T-helper 2 cell treated with Interferon-gamma antibody and Interleukin-4, amounts not matched to agents 5 μg/mL and 100 μg/mL, for 36 hours (primary cell): ENCODE data around the gene KLHL21.

Source experiments
- DNase-seq: peaks from one replicate; pipeline ENCODE4 v3.0.0; 2021; ENCODE audit warnings: low spot score
- H3K27ac Mint-ChIP-seq: one replicate; pipeline ENCODE4 v1.8.0; 2021; ENCODE audit warnings: mild to moderate bottlenecking, mixed read lengths
- H3K27me3 Mint-ChIP-seq: one replicate; pipeline ENCODE4 v1.8.0; 2021; ENCODE audit warnings: low read depth, mixed read lengths
- H3K36me3 Mint-ChIP-seq: one replicate; pipeline ENCODE4 v1.8.0; 2021; ENCODE audit warnings: low read depth, mixed read lengths
- H3K4me1 Mint-ChIP-seq: one replicate; pipeline ENCODE4 v1.8.0; 2021; ENCODE audit warnings: low read depth, mixed read lengths
- H3K4me3 Mint-ChIP-seq: one replicate; pipeline ENCODE4 v1.8.0; 2022; ENCODE audit warnings: mild to moderate bottlenecking, moderate library complexity, mixed read lengths
- H3K9me3 Mint-ChIP-seq: one replicate; pipeline ENCODE4 v1.8.0; 2021; ENCODE audit warnings: mixed read lengths

Gene KLHL21

DNA sequence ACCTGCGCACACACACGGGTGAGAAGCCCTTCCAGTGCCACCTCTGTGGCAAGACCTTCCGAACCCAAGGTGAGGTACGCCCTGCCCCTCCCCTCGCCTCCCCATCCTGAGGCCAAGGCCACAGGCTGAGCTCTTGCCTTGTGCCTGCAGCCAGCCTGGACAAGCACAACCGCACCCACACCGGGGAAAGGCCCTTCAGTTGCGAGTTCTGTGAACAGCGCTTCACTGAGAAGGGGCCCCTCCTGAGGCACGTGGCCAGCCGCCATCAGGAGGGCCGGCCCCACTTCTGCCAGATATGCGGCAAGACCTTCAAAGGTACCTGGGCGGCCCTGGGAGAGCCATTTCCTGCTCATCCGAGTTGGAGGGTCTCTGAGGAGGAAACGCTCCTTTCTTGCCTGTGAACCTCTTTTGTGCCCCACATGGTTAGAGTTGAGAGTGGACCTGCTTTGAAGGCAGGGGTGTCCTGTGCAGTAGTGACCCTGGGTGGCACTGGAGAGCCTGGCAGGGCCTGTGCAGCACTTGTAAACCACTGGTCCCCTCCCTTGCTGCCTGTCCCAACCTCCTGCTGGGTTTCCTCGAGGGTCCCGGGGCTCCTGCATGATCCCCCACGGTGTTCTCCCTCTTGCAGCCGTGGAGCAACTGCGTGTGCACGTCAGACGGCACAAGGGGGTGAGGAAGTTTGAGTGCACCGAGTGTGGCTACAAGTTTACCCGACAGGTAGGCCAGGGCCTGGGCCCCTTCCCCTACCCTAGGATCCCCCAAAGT is 14.4 kb downstream of the KLHL21 start:
- Mint-ChIP-seq H3K4me3 (no peak overlapping the region), H3K27ac (peak overlapping the region; percentile 21), H3K27me3 (no peaks in the 10 kb centered on the region), H3K4me1 (peaks cover 11% of the 10 kb centered on the region), H3K9me3 (no peaks in the 10 kb centered on the region), H3K36me3 (peaks cover 11% of the 10 kb centered on the region)
- no peak for DNase-seq

DNA sequence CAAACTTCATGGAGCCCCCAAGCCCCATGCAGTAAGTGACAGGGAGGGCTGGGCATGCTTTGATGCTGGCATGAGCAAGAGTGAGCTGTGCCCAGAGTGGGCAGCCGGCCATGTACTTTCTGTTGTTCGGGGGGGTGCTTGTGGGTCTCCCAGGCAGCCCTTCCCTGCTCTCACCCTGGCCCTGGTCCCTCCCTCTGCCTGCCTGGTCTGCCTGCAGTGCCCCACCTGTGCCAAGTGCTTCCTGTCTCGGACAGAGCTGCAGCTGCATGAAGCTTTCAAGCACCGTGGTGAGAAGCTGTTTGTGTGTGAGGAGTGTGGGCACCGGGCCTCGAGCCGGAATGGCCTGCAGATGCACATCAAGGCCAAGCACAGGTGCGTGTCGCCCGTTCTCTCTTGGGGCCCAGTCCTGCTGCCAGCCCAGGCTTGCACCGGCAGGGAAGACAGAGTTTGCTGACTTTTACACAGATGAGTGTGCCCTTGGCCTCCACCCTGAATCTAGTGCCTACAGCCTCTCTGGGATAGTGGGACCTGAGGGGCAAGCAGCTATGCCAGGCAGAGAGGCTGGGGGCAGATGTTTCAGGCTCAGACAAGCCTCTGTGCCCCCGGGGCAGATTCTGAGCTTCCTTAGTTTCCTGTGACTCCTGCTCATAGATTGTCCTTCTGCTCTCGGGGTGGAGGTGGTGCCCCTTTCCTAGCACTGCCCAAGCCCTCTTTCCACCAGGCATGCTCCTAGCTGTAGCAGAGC is 15.2 kb downstream of the KLHL21 start:
- Mint-ChIP-seq H3K4me1 (peaks cover 14% of the 10 kb centered on the region), H3K36me3 (peaks cover 11% of the 10 kb centered on the region)

DNA sequence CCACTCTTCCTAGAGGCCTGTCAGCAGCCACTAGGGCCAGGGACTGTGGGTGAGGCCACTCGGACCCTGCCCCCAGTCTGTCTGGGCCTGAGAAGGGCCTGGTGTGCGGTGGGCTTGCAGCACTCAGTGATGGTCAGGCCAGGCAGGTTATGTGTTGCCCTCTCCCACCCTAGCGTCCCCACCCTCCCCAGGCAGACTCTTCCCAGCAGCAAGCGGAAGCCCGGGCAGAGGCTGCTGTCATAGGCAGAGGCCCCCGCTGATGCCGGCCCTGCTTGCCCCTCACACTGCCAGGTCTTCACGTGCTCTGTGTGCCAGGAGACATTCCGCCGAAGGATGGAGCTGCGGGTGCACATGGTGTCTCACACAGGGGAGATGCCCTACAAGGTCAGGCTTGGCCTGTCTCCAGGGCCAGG is 16.3 kb downstream of the KLHL21 start:
- H3K36me3 Mint-ChIP-seq: peaks cover 13% of the 10 kb centered on the region
- no peak overlapping the region for H3K27ac Mint-ChIP-seq
- no peaks in the 10 kb centered on the region for H3K27me3 Mint-ChIP-seq
- no peak overlapping the region for H3K4me3 Mint-ChIP-seq
- H3K9me3 Mint-ChIP-seq: no peaks in the 10 kb centered on the region
- DNase-seq: no peak
- H3K4me1 Mint-ChIP-seq: peaks cover 20% of the 10 kb centered on the region

More for the DNA sequence above, 15.2 kb downstream of the KLHL21 start:
- Mint-ChIP-seq H3K9me3 (no peaks in the 10 kb centered on the region), H3K27me3 (no peaks in the 10 kb centered on the region), H3K27ac (peak overlapping the region; percentile 21), H3K4me3 (no peak overlapping the region)
- DNase-seq: no peak

DNA sequence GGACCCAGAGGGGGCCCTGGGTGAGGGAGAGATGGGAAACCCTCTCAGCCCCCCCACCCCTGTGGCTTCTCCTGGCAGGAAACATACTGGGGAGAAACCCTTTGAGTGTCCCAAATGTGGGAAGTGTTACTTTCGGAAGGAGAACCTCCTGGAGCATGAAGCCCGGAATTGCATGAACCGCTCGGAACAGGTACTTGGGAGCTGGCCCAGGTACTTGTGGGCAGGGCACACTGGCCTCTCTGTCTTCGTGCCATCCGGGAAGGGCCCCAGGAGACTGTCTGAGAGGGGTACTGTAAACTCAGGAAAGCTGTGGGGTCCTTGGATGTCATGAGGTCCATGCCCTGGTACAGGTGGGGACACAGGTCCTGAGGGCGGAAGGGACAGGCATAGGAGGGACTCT is 16.8 kb downstream of the KLHL21 start:
- DNase-seq: no peak
- Mint-ChIP-seq H3K27ac (no peak overlapping the region), H3K27me3 (no peaks in the 10 kb centered on the region), H3K4me1 (peaks cover 22% of the 10 kb centered on the region), H3K4me3 (no peak overlapping the region), H3K36me3 (peaks cover 13% of the 10 kb centered on the region), H3K9me3 (no peaks in the 10 kb centered on the region)

DNA sequence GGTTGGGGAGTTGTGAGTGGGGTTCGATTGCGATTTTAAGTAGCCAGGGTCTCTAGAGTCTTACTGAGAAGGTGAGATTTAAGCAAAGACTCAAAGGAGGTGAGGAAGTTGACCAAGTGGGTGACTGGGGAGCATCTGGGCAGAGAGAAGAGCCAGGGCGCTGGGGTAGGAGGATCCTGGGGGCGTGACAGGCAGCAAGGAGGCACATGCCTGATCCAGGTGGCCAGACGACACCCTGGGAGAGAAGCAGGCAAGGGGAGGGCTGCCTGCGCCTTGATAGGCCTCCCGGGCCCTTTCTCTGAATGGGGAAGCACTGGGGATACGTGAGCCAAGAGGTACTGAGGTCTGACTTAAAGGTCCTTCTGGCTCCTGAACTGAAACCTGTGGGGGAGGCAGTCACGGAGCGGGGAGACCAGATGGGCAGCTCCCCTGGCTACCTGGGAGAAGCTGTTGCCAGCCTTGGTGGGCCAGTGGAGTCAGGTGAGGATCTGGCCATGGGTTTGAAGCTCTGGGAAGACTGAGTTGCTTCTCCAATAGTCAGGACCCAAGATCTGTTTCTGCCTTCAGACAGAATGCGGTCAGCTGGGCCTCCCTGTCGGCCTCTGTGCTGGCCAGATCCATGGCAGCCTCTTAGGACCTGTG is 17.5 kb downstream of the KLHL21 start:
- no peaks in the 10 kb centered on the region for H3K9me3 Mint-ChIP-seq
- H3K36me3 Mint-ChIP-seq: peaks cover 10% of the 10 kb centered on the region
- H3K4me3 Mint-ChIP-seq: no peak overlapping the region
- H3K27ac Mint-ChIP-seq: no peak overlapping the region
- H3K4me1 Mint-ChIP-seq: peaks cover 26% of the 10 kb centered on the region
- DNase-seq: no peak
- H3K27me3 Mint-ChIP-seq: no peaks in the 10 kb centered on the region

DNA sequence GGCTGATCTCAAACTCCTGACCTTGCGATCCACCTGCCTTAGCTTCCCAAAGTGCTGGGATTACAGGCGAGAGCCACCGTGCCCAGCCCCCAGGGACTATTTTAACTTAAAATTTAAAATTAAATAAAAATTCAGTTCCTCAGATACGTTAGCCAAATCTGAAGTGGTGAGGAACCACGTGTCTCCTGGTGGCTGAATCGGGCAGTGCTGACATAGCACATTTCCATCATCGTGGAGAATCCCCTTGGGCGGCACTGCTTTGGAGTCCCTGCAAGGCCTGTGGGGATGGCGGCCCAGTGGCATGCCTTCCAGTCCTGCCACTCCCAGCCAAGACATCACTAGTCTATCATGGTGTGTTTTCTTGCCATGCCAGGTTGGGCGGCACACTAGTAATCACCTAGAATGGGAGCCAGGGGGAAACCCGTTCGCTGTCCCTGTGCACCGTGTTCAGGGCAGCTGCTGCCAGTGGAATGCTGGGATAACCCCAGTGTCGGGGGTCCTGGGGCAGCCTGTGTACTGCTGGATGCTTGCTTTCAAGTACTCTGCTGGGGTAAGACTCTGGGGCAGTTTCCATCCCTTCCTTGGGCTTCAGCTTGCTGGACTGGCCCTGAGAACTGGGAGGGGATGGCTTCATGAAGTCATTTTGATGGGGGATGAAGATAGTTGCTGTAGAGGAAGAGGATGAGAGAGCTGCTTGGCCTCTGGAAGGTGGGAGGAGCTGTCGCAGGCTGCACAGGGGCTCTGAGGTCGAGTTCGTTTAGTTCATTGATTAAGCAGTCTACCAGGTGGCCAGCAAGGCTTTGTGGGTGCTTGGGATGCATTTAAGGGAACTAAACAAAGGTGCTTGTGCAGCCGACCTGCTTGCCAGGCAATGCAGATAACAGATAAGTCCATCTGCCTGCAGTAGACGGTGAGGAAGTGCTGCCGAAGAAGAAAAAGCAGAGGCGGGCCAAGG is 18.3 kb downstream of the KLHL21 start:
- H3K36me3 Mint-ChIP-seq: peaks cover 7% of the 10 kb centered on the region
- peaks cover 28% of the 10 kb centered on the region for H3K4me1 Mint-ChIP-seq
- no peak for DNase-seq
- no peak overlapping the region for H3K4me3 Mint-ChIP-seq
- no peak overlapping the region for H3K27ac Mint-ChIP-seq
- H3K27me3 Mint-ChIP-seq: no peaks in the 10 kb centered on the region
- H3K9me3 Mint-ChIP-seq: no peaks in the 10 kb centered on the region

DNA sequence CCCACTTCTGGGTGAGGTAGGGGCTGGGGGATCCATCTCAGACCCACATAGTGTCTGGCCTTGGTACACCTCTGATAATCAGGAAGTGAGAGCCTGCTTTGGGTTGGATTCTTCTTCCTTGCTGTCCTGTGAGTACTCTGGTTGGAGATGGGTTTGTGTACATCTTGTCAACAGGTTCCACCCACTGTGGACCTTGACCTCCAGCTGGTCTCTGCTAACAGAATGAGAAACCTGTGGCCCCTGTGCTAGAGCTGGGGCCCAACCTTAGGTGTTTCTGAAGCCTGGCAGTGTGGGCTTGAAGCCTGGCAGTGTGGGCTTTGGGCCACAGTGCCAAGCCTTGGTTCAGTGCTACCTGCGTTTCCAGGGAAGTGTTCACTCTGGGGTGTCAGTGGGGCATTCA is 20.3 kb downstream of the KLHL21 start:
- no peak for DNase-seq
- Mint-ChIP-seq H3K27me3 (no peaks in the 10 kb centered on the region), H3K36me3 (peaks cover 2% of the 10 kb centered on the region), H3K4me3 (peak overlapping the region; percentile 97), H3K27ac (peak overlapping the region; percentile 42), H3K4me1 (peaks cover 30% of the 10 kb centered on the region), H3K9me3 (no peaks in the 10 kb centered on the region)

DNA sequence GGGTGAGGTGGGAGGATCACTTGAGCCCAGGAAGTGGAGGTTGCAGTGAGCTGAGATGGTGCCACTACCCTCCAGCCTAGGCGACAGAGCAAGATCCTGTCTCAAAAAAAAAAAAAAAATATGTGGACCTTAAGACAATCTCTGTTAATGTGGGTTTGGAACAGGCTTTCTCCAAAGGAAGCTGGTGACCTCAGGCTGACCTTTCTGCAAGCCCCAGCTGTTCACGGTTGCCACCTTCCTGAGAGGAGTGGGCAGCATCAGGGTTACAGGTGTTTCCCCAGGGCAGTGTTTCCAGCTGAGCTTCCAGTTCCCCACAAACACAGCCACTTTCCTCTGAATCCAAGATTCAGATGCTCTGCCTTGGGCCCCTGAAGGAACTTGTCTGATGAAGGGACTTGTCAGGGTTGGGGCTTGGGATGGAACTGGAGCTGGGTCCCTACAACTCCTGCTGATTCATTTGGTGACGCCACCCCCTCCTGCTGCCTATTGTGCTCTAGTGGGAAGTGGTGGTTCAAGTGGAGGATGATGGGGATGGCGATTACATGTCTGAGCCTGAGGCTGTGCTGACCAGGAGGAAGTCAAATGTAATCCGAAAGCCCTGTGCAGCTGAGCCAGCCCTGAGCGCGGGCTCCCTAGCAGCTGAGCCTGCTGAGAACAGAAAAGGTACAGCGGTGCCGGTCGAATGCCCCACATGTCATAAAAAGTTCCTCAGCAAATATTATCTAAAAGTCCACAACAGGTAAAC is 20.9 kb downstream of the KLHL21 start:
- Mint-ChIP-seq H3K4me1 (peaks cover 30% of the 10 kb centered on the region), H3K27me3 (no peaks in the 10 kb centered on the region), H3K36me3 (peaks cover 2% of the 10 kb centered on the region), H3K27ac (peak overlapping the region; percentile 60), H3K9me3 (no peaks in the 10 kb centered on the region), H3K4me3 (peak overlapping the region; percentile 97)
- no peak for DNase-seq

DNA sequence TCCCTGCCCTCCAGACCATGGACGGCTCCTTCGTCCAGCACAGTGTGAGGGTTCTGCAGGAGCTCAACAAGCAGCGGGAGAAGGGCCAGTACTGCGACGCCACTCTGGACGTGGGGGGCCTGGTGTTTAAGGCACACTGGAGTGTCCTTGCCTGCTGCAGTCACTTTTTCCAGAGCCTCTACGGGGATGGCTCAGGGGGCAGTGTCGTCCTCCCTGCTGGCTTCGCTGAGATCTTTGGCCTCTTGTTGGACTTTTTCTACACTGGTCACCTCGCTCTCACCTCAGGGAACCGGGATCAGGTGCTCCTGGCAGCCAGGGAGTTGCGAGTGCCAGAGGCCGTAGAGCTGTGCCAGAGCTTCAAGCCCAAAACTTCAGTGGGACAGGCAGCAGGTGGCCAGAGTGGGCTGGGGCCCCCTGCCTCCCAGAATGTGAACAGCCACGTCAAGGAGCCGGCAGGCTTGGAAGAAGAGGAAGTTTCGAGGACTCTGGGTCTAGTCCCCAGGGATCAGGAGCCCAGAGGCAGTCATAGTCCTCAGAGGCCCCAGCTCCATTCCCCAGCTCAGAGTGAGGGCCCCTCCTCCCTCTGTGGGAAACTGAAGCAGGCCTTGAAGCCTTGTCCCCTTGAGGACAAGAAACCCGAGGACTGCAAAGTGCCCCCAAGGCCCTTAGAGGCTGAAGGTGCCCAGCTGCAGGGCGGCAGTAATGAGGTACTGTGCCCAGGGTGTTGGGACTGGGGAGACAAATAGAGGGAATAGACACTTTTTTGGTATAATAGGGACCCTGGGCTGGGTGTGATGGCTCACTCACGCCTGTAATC is 21.9 kb downstream of the KLHL21 start:
- Mint-ChIP-seq H3K36me3 (peaks cover 2% of the 10 kb centered on the region), H3K4me1 (peaks cover 30% of the 10 kb centered on the region), H3K27me3 (no peaks in the 10 kb centered on the region), H3K27ac (peak overlapping the region; percentile 99), H3K9me3 (no peaks in the 10 kb centered on the region), H3K4me3 (peak overlapping the region; percentile 97)
- DNase-seq: no peak

DNA sequence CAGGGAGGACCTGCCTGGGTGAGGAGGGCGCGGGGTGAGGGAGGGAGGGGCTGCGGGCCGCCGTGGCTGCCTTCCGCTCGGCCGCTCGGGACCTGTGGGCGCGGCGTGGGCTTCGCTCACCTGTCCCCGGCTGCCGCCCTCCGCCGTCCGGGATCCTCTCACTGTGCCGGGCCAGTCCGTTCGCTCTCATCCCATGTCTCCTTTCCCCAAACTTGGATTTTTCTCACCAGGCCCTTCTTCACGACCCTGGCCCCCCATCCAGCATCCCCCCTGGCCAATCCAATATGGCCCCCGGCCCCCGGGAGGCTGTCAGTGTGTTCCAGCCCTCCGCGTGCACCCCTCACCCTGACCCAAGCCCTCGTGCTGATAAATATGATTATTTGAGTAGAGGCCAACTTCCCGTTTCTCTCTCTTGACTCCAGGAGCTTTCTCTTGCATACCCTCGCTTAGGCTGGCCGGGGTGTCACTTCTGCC is 22.5 kb downstream of the KLHL21 start:
- DNase-seq: no peak
- peaks cover 30% of the 10 kb centered on the region for H3K4me1 Mint-ChIP-seq
- H3K9me3 Mint-ChIP-seq: no peaks in the 10 kb centered on the region
- peaks cover 2% of the 10 kb centered on the region for H3K36me3 Mint-ChIP-seq
- peak overlapping the region; percentile 97 for H3K4me3 Mint-ChIP-seq
- no peaks in the 10 kb centered on the region for H3K27me3 Mint-ChIP-seq
- peak overlapping the region; percentile 99 for H3K27ac Mint-ChIP-seq

DNA sequence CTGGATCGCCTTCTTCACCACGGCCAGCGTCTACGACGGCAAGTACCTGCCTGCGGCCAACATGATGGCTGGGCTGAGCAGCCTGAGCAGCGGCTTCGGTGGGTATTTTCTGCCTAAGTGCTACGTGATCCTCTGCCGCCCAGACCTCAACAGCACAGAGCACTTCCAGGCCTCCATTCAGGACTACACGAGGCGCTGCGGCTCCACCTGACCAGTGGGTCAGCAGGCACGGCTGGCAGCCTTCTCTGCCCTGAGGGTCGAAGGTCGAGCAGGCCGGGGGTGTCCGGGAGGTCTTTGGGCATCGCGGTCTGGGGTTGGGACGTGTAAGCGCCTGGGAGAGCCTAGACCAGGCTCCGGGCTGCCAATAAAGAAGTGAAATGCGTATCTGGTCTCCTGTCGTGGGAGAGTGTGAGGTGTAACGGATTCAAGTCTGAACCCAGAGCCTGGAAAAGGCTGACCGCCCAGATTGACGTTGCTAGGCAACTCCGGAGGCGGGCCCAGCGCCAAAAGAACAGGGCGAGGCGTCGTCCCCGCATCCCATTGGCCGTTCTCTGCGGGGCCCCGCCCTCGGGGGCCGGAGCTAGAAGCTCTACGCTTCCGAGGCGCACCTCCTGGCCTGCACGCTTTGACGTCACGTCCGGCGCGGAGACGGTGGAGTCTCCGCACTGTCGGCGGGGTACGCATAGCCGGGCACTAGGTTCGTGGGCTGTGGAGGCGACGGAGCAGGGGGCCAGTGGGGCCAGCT is 23.1 kb downstream of the KLHL21 start, which contains the start of gene ZBTB48:
Gene ZBTB48 (plus strand): TSS at position 621 of the 745 bp plus-strand sequence. CDS start 616 bp downstream, outside the sequence.
- peaks cover 2% of the 10 kb centered on the region for H3K36me3 Mint-ChIP-seq
- peak within 1 kb of the TSS; percentile 97 for H3K4me3 Mint-ChIP-seq
- H3K27ac Mint-ChIP-seq: peak within 1 kb of the TSS; percentile 99
- no peaks in the 10 kb centered on the region for H3K9me3 Mint-ChIP-seq
- H3K4me1 Mint-ChIP-seq: peaks cover 26% of the 10 kb centered on the region
- H3K27me3 Mint-ChIP-seq: no peaks in the 10 kb centered on the region
- peak; percentile 98 for DNase-seq
